BJ (cell line): ENCODE measurements around the gene CTIF. TPM values are rescaled to one million over a fixed set of nuclear protein-coding genes. Genes with fewer than 3 reads are reported as not detected.

Experiments
- CTCF ChIA-PET: fragments of 350-600 bp; formaldehyde crosslinking; extraction: SDS; loops from one replicate; lab custom pipeline; 2021; ENCODE audit warnings: antibody characterized with exemption, inconsistent platforms; lab: Yijun Ruan, JAX
- POLR2A ChIA-PET: fragments of 300-600 bp; sonication (Branson Sonifier 250); formaldehyde crosslinking; extraction: SDS; loops from one replicate; lab custom pipeline; 2021; ENCODE audit warnings: antibody characterized with exemption; lab: Charles Lee
- DNase-seq: peaks from one replicate; pipeline ENCODE4 v3.0.0-alpha.2; 2011; ENCODE audit warnings: low read depth
- H3K27me3 ChIP-seq: 2 replicates; pipeline ENCODE4 v1.6.0; 2011; ENCODE audit warnings: low read length; ENCODE audit not compliant: control insufficient read depth, insufficient read depth
- H3K36me3 ChIP-seq: 2 replicates; pipeline ENCODE4 v1.5.1; 2011; ENCODE audit warnings: low read length; ENCODE audit not compliant: control insufficient read depth, insufficient read depth
- H3K4me3 ChIP-seq: 2 replicates; pipeline ENCODE4 v1.5.1; 2011; ENCODE audit warnings: low read depth, mild to moderate bottlenecking, control low read depth, low read length
- polyA plus RNA-seq: library from polyadenylated mRNA; depleted of rRNA; stranded (reverse); fragments of >200 nt; gene quantifications from 2 replicates; pipeline ENCODE4 v1.2.3, GENCODE V29; 2011
- TF ChIP-seq, protein P1 (sequence below): IDR thresholded peaks from 2 replicates; pipeline ENCODE4 v1.5.1; 2011; ENCODE audit warnings: low read depth, mild to moderate bottlenecking, control low read depth, inconsistent platforms, low read length, moderate library complexity; ENCODE audit not compliant: insufficient read depth

CTIF gene
- polyA plus RNA-seq, 1 experiment = 105 TPM

DNA sequence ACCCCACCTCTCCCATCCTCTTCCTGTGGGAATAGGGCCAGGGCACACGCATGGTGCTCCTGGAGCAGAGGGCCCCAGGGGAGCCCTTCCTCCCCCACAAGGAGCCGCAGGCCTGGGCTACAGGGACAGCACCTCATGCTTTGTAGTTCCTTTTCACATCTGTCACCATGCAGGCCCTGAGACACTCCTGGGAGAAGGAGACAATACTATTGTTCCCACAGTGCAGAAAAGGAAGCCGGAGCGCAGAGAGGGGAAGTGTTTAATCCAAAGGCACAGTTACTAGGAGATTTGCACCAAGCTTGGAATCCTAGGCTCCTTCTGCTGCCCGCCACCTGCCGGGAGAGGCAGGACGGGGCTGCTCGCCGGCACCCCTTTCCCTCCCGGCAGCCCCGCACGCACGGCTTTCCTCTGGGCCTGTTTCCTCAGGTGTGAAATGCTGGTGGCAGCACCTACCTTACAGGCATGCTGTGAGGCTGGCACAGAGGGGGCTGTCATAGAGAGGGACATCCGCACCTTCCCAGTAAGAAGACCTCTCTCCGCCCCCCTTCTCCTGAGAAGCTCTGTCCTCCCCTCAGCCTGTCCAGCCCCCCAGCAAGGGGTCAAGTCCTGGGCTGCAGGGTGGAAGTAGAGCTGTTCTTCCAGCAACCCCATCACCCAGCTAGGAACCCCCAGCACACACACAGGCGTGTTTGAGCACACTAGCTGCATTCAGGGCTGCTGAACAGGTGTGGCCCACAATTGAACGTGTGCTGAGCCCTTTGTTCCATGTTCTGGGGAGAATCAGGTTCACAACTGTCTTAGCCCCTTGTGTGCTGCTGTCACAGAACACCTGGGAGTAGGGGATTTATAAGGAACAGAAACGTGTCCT lies 349.3 kb downstream of the CTIF start:
- no peak for DNase-seq
- POLR2A ChIA-PET = no interaction called here
- no peaks in the 10 kb centered on the region for H3K27me3 ChIP-seq
- H3K36me3 ChIP-seq = no peaks in the 10 kb centered on the region
- H3K4me3 ChIP-seq = no peak overlapping the region
- CTCF ChIA-PET = interaction anchor here (0.6 kb wide), 1 partner anchor 46 kb away, joined by 3 read pairs; no protein-coding TSS in a partner anchor
- TF ChIP-seq, protein P1, sequence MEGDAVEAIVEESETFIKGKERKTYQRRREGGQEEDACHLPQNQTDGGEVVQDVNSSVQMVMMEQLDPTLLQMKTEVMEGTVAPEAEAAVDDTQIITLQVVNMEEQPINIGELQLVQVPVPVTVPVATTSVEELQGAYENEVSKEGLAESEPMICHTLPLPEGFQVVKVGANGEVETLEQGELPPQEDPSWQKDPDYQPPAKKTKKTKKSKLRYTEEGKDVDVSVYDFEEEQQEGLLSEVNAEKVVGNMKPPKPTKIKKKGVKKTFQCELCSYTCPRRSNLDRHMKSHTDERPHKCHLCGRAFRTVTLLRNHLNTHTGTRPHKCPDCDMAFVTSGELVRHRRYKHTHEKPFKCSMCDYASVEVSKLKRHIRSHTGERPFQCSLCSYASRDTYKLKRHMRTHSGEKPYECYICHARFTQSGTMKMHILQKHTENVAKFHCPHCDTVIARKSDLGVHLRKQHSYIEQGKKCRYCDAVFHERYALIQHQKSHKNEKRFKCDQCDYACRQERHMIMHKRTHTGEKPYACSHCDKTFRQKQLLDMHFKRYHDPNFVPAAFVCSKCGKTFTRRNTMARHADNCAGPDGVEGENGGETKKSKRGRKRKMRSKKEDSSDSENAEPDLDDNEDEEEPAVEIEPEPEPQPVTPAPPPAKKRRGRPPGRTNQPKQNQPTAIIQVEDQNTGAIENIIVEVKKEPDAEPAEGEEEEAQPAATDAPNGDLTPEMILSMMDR = no peak

- DNase-seq = no peak
- Histone ChIP-seq H3K27me3 (no peaks in the 10 kb centered on the region), H3K4me3 (no peak overlapping the region), H3K36me3 (no peaks in the 10 kb centered on the region)
- TF ChIP-seq, protein P1 = no peak
- CTCF ChIA-PET = interaction anchor here (0.6 kb wide), 1 partner anchor 46 kb away, joined by 3 read pairs; no protein-coding TSS in a partner anchor
- POLR2A ChIA-PET = no interaction called here
Measured at GRCh38 chr18:48888773-48889080, 349.9 kb downstream of the CTIF start.

DNA sequence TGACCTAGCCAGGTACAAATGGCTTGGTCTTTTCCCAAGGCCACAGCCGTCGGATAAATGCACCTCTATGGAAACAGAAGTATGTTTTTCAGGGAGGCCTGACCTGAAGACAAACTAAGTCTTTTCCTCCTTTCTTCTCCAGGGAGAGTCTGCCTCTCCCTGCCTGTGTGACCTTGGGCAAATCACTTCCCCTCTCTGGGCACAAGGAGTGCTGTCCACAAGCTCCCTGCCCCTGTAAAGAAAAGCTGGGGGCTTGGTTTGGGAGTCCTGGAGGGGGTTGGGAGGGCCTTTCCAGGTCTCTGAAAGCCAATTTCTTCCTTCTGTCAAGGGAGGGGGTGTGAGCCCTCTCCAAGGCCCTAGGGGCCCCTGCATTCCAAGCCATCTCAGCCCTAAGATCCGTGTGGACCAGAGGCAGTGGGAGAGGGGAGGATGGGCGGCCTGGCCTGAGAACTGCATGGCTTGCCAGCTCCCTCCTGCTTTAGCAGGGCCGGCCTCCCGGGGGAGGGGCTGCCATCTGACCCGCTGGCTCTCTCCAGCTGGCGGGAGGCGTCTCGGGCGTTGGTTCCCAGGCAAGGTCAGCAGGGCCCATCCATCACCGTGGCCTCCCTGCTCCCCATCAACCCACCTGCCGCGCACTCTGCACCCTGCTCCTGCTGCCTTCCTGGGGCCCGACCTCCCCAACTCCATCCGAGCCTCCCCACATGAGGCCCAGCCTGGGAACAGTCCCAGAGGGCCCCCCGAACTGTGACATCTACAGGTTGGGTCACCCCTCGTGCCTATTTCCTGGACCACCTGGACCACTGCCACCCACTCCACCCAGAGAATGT lies 350.5 kb downstream of the CTIF start:
- no peaks in the 10 kb centered on the region for H3K27me3 ChIP-seq
- H3K36me3 ChIP-seq = no peaks in the 10 kb centered on the region
- ChIA-PET POLR2A (no interaction called here), CTCF (no interaction called here)
- TF ChIP-seq, protein P1 = no peak
- no peak overlapping the region for H3K4me3 ChIP-seq
- no peak for DNase-seq

GRCh38 chr18:48889981-48890762 lies 351.3 kb downstream of the CTIF start:
- Histone ChIP-seq H3K27me3 (no peaks in the 10 kb centered on the region), H3K4me3 (no peak overlapping the region), H3K36me3 (no peaks in the 10 kb centered on the region)
- ChIA-PET CTCF (no interaction called here), POLR2A (no interaction called here)
- TF ChIP-seq, protein P1 = no peak
- no peak for DNase-seq
